Measurements from ENCODE around the gene HSD17B12.
"Not testable (repeated sequence)": the region's sequence is repeated elsewhere in the genome, so short reads cannot be mapped to it uniquely, and the experiment has no call there.

Gene HSD17B12

DNA sequence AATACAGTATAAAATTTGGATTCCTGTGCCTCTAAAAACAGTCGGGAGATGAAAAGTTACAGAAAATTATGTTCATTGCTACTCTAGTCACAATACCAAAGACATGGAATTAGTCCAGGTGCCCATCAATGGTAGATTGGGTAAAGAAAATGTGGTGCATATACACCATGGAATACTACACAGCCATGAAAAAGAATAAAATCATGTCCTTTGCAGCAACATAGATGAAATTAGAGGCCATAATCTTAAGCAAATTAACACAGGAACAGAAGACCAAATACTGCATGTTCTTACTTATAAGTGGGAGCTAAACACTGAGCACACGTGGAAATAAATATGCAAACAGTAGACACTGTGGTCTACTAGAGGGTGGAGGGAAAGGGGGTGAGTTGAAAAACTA, 67.6 kb downstream of the HSD17B12 start:
- no peak for DNase-seq

DNA sequence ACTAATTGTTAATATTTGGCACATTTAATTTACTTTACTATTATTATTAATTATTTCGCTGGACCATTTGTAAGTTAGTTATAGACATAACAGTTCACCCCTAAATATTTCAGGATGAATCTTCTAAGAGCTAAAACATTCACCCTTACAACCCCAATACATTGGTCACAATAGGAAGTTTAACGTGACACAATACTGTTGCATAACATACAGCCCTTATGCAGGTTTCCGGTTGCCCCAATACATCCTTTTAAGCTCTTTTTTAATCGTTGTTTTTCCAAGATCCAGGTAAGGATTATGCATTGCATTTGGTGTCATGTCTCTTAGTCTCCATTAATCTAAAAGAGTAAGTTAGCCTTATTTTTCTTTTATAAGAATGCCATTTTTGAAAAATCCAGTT, 71.2 kb downstream of the HSD17B12 start:
- no peak for DNase-seq

DNA sequence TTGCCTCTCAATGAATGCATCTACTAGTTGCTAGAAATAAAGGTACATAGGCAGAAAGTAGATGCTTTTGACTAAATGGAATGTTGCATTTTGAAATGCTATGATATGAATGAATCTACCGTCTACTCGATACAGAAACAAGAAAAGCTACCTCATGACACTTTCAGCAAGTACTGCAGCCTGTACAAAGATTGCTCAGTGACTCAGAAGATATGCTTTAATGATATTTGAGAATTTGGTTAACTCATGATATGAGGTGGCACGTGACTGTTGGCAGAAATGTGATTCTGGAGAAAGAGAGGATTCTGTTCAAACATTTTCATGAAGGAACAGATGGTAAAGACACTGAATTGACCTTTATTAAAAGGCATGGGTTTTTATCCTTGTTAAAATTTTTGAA, 76.0 kb downstream of the HSD17B12 start:
- DNase-seq, result no peak

DNA sequence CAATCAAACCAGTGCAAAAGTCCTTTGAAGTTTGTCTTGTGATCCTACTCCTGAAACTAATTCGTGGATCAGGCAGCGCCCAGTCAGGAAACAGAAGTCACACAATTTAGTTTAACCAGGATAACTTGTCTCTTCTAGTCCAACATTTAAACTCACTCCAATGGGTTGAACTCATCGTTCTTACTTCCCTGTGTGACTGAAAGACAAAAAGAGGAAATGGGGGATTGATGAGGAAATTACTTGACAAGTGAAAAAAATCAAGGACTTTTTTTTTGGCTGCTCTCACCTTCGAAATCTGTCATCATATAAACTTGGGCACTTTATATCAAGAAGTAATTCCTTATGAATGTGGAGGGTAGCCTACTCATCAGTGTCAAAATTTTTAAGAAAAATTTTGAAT, 78.4 kb downstream of the HSD17B12 start:
- DNase-seq, result no peak

DNA sequence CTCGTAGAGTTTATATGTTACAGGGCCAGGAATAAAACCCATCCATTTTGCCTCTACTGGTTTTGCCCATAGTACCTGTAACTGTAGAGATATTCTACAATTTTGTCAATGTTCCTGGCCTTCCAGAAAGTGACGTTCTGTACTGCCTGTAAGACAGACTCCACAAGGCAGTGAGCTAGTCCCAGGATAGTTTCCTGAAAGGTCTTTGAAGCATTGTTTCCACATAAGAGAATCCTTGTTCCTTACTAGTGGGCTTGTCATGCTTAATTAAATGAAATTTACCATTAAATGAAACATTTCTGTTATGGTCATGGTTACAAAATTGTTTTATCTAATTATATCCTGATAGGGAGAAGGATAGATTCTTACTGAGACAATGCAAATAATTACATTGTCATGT, 80.4 kb downstream of the HSD17B12 start:
- no peak for DNase-seq

DNA sequence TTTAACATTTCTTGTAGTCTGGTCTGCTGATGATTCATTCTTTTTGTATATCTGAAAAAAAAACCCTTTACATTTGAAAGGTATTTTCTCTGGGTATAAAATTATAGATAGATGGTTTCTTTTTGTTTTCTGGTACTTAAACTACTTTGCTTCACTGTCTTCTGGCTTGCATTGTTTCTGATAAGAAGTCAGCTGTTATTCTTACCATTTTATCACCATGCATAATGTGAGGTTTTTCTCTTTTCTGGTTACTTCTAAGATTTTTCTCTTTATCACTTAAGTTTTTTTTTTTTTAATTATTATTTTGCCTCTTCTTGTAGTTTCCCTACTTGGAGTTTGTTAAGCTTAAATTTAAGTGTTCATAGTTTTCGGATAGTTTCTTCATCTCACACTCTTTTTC, 84.7 kb downstream of the HSD17B12 start:
- no peak for DNase-seq

DNA sequence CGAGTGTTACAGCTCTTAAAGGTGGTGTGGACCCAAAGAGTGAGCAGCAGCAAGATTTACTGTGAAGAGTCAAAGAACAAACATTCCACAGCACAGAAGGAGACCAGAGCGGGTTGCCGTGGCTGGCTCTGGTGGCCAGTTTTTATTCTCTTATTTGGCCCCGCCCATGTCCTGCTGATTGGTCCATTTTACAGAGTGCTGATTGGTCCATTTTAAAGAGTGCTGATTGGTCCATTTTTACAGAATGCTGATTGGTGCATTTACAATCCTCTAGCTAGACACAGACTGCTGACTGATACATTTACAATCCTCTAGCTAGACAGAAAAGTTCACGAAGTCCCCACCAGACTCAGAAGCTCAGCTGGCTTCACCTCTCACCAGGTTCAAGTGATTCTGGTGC, 88.1 kb downstream of the HSD17B12 start:
- not testable (repeated sequence) for DNase-seq

DNA sequence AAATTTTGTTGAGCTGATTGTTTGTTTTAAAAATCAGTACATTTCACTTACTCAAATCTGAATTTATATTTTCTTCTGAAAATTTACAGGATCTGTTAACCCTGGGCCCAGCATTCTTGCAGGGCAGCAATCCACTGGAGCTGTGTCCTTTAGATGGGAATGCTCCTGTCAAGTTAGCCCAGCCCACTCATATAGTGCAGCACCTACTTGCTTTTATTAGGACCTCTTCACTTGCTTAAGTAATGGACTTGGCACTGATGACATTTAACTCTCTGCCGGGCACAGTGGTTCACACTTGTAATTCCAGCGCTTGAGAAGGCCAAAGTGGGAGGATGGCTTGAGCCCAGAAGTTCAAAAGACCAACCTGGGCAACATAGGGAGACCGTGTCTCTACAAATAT, 89.6 kb downstream of the HSD17B12 start:
- DNase-seq, result no peak

DNA sequence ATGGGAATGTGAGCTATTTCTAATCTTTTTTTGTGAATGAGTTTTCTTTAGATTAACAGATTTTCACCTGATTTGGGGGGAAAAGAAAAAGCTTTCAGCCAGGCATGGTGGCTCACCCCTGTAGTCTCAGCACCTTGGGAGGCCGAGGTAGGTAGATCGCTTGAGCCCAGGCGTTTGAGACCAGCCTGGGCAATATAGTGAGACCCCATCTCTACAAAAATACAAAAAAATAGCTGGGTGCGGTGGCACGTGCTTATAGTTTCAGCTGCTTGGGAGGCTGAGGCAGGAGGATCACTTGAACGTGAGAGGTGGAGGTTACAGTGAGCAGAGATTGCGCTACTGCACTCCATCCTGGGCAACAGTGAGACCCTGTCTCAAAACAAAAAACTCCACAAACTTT, 92.2 kb downstream of the HSD17B12 start:
- DNase-seq, result no peak

DNA sequence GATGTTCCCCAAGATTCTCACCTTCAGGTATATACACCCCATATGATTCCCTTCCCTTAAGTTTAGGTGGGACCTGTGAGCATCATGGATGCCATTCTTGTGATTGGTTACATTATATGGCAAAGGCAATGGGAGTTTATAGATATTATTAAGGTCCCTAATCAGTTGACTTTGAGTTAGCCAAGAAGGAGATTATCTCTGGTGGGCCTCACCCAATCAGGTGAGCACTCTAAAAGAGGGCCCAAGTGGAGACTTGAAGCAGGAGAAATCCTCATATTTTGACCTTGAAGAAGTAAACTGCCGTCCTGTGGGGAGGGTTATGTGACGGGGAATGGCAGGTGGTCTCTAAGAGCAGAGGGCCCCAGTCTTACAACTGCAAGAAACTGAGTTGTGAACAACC, 94.2 kb downstream of the HSD17B12 start:
- DNase-seq, result no peak

DNA sequence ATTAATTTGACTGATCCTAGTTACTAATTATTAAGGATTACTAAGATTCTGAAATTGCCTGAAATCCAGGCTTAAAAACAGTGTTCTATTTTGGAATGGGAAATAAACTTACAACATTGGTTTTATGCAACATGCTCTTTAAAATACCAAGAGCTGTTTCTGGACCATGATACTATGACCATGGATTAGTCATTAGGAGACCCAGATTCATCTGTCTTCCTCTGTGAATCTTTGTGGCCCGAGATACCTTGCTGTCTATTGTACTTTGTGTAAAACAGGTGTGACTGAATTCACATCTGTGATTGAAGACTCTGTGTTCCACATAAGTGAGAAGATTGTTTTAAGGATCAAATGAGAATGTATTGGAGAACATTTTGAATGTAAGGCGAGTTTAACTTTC, 98.8 kb downstream of the HSD17B12 start:
- no peak for DNase-seq

DNA sequence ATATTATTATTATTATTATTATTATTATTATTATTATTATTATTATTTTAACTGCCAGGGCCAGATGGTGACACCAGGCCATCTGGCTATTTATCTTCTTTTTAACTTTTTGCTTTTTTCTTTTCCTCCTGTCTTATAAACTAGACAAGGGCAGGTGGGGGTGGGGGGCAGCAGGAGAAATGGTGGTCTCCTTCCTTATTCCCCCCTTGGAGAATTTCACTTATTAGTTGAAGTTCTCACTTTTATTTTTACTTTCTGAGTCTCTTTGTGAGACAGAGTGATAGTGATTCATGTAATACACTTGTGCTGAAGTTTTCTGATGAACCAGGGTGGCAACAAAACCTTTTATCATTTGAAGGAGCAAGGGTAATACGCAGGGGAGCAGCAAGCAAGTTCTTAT, 103.8 kb downstream of the HSD17B12 start:
- DNase-seq, result no peak

DNA sequence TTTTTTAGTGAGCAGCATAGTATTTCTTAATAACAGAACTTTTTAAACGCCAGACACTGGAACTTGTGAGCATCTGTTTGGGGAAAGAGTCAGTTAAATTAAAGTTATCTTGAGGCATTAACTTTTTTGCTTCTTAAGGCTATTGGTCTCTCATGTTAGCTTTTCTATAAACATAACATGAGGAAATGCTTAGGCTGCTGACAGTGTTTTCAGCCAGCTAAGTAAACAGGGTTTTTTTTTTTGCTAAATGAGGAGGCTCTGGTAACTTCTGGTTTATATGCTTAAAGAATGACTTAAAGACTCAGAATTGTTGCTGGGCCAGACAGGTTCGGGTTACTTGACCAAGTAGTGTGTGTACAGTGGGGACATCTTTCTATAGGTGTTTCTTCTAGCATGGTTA, 104.3 kb downstream of the HSD17B12 start:
- DNase-seq, result no peak

DNA sequence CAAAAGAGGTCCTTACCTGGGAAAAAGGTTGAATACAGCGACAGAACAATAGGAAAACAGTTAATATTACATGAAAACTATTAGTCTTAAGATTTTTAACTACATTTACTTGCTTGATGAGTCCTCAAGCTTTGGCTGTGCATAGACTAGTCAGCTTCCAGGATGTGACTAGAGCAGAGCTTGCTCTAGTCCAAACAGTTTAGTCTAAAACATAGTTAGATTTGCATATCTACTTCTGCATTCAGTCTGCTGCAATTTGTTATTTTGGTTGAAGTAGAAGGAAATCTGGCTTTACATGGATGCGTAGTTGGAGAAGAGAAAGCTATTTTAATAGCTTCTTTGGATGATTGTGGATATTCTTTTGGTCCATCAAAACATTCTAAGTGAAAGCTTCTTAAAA, 104.8 kb downstream of the HSD17B12 start:
- DNase-seq, result no peak

DNA sequence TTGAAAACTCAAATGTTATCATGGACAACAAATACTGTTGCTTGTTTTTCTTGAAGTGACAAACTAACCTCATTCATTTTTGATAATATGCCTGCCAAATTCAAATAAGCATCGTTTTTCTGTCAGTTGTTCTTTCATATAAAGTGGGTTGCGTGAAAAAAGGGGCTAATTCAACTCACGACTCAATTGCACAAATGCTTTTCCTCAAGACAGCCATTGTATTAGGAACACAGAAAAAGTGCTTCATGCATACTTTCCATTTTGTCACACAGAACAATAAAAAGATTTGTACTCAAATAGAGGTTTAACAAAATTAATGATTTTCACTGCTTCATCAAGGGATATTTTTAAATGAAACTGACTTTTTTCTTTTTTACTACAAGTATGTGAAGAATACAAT, 105.5 kb downstream of the HSD17B12 start:
- DNase-seq, result no peak

DNA sequence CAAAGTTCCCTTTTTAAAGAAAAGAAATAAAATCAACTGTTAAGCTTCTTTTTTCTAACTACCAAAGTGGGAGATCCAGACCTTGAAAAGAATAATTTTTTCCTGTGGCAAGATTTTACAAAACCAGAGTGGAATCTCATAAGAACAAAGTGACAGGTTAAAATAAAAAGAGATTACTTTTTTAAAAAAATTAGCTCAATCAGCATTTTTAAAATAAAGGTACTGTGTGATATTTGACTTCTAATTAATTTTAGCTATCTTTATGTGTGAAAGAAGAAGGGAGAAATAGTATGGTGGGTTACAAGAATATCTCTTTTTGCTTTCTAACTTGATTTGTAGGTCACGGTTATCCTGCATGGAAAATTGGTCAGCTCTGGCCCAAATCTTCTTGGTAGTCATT, 107.3 kb downstream of the HSD17B12 start:
- DNase-seq, result no peak

DNA sequence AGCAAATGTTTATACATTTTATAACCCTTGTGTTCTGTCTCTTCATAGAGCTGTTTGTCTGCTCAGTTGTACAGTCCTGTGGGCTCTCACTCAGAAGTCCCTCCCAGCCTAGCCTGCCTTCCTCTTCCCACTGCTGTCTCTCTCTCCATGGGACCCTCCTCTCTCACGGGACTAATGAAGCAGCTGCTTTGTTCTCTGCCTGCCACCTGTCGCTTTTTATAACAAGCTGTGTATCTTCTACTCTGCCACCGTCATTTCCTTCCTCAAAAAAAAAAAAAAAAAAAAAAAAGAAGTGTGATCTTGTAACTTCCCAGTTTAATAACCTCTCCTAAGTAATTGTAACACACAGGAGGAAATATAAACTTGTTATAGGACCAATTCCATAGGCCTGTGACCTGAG, 107.9 kb downstream of the HSD17B12 start:
- no peak for DNase-seq

DNA sequence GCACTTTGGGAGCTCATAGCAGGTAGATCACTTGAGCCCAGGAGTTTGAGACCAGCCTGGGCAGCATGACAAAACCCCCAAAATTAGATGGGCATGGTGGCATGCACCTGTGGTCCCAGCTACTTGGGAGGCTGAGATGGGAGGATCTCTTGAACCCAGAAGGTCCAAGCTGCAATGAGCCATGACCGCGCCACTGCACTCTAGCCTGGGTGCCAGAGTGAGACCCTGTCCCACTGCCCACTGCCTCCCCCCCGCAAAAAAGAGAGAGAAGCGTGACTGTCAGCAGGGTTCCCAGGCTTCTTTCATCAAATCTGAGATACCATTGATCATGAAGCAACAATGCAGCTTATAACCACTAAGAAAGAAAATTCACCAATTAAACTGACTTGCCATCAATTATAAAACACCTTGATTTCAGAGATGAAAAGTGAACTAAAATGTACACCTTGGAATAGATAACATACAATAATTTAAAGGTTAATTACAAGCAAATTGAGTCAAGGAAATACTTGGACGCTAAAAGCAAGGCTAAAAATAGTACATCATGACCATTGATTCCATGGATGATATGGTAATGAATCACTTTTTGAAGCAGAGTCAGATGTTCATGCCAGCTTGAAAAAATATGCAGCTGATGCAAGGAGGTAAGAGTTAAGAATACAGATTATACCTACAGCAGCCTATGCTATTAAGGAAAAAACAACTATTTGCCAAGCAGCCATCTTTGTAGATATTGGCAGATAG, 109.3 kb downstream of the HSD17B12 start:
- DNase-seq, result no peak

DNA sequence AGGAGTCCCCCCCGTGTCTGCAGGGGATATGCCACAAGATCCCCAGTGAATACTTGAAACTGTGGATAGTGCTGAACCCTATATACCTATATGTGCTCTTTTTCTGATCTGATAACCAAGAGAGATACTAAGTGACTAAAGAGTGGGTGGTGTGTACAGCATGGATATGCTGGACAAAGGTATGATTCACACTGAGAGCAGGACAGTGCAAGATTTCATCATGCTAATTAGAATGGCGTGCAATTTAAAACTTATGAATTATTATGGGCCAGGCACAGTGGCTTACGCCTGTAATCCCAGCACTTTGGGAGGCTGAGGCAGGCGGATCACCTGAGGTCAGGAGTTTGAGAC, 109.9 kb downstream of the HSD17B12 start:
- no peak for DNase-seq

DNA sequence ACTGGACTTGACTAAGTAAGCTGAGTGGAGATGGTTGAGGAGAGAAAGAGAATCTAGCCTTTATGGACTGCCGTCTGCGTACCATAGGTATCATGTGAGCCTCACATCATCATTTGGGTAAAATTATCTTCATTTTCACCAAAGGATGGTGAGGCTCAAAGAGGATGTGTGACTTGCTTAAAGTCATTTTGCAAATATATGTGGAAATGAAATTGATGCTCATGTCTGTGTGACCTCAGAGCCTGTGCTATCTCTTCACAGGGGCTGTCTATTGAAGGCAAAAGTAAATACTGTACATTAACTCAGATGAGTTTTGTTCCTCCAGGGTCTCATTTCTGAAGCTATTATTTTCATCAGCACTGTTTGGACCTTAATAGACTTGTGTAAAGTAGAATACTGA, 116.8 kb downstream of the HSD17B12 start:
- no peak for DNase-seq

DNA sequence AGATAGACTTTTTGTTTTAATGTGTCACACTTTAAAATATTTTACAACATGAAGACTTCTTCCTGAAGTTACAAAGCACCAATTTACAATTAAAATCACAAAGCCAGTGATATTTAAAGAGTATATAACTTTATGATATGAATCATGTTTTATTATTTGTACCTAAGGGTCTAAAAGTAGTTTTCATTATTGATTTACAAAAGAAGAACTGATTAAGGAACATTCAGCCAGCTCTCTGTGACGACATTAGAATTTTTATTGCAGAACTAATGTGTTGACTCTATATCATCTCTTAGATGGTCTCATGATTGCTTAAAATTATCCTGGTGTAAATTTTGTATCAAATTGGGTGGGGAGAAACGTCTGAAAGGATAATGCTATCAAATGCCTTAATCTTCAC, 117.3 kb downstream of the HSD17B12 start:
- no peak for DNase-seq

DNA sequence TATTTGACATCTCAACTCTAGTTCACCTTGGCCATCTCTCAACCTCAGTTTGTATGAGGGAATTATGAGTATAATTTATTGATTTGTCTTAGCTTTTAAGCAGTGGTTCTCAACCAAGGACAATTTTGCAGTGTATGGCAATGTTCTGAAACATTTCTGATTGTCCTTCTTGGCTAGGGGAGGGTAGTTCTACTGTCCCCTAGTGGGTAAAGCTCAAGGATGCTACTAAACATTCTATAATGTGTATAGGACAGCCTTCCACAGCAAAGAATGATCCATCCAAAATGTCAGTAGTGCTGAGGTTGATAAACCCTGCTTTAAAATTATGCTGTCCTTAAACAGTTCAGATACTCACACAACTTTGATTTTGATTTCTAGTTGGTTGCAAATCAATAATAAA, 122.0 kb downstream of the HSD17B12 start:
- no peak for DNase-seq

DNA sequence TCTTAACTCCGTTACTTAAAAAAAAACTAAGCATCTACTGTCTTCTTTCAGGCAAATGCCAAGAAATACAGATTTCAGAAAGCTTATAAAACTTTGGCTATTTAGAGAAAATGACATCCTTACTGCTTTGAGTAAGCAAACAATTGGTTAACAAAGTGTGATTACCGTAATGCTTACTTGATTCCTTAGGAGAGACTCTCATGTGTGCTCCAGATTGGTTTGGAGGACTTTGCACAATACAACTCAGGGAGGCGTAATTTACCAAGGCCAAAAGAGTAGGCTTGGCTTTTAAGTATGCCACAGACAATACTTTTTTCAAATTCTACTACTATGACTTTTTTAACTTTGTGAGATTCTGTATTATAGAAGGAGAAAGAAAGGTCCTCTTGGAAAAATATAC, 123.2 kb downstream of the HSD17B12 start:
- no peak for DNase-seq

DNA sequence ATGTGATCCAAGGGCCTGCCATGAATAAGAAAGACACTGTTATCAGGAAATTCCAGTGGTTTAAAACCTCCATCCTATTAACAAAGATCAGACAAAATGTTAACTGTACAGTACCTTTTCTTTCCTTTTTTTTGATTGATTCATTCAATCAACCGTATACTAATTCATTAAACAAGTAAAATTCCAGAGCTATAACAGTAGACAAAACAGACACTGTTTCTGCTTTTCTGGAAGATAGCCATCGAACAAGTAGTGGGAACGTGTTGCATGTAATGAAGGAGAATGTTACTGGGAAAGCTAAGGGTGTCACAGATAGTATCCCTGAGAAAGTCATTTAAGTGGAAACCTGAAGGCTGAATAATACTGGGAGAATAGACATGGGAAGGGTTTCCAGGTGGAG, 126.4 kb downstream of the HSD17B12 start:
- no peak for DNase-seq

DNA sequence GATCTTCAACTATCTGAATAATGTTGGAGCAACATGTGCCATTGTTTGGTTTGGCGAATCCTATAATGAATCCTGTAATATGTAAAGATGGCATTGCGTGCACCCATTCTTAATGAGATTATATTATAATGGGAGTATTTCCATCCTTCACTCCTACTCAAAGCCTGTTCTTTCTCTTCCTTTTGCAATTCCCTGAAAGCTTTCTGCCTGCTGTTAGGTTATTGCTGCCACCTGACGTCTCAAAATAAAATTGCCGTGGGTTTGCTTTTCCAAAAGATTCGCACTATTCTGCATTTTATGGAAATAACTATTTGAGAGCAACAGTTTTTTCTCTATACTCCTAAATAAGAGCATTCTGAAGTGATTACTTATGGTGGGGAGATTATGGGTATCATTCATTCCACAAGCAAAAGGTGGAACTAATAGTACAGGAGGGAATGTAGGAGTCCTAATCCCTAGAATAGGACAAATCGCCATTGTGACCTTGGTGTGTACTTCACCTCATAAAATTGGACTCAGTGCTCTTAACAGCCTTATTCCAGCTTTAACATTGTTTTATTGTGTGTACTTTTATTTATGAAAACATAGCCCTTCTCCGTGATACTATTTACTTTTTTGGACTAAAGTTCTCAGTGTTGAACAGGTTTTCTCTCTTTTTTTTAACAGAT, 130.5 kb downstream of the HSD17B12 start:
- no peak for DNase-seq
